Measurements from ENCODE around the gene TXNRD2. TPM values are rescaled to one million over a fixed set of nuclear protein-coding genes. Genes with fewer than 3 reads are reported as not detected.
"Not testable (repeated sequence)": the region's sequence is repeated elsewhere in the genome, so short reads cannot be mapped to it uniquely, and the experiment has no call there.

TXNRD2 gene
- total RNA-seq, 1 donor from 2014 or later: 22.9 TPM

DNA sequence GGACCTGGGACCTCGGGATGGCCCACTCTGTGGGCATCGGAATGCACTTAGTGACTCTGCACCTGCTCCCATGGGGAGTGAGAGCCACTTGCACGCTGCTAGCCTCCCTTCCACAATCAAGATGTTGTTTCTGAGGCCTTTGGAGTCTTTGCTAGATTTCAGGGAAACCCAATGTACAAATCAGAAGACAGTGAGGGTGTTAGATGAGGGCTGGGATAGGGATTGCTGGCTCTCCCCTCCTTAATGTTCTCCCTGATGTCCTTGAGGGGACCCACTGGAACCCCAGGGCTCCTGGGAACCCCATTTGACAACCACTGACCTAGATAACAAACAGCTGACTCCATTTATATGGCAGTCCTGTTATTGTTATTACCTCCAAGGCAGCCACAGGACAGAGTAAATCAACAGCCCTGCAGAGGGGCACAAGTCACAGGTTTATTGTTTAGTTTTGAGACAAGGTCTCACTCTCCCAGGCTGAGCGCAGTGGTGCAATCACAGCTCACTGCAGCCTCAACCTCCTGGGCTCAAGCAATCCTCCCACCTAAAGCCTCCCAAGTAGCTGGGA is 31.4 kb downstream of the TXNRD2 start:
- Mint-ChIP-seq H3K4me1 (peaks cover 4% of the 10 kb centered on the region), H3K27ac (no peak overlapping the region), H3K4me3 (no peak overlapping the region), H3K9me3 (peaks cover 11% of the 10 kb centered on the region), H3K36me3 (peaks cover 41% of the 10 kb centered on the region), H3K27me3 (ENCODE audit: low read depth) (no peaks in the 10 kb centered on the region)
- TF ChIP-seq, protein P1, sequence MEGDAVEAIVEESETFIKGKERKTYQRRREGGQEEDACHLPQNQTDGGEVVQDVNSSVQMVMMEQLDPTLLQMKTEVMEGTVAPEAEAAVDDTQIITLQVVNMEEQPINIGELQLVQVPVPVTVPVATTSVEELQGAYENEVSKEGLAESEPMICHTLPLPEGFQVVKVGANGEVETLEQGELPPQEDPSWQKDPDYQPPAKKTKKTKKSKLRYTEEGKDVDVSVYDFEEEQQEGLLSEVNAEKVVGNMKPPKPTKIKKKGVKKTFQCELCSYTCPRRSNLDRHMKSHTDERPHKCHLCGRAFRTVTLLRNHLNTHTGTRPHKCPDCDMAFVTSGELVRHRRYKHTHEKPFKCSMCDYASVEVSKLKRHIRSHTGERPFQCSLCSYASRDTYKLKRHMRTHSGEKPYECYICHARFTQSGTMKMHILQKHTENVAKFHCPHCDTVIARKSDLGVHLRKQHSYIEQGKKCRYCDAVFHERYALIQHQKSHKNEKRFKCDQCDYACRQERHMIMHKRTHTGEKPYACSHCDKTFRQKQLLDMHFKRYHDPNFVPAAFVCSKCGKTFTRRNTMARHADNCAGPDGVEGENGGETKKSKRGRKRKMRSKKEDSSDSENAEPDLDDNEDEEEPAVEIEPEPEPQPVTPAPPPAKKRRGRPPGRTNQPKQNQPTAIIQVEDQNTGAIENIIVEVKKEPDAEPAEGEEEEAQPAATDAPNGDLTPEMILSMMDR (IDR thresholded peaks at IDR 0.05; ENCODE audit: unreplicated experiment): peak; percentile 4
- no peak for DNase-seq (ENCODE audit: low spot score in 2 of 2, unreplicated experiment in 2 of 2)

DNA sequence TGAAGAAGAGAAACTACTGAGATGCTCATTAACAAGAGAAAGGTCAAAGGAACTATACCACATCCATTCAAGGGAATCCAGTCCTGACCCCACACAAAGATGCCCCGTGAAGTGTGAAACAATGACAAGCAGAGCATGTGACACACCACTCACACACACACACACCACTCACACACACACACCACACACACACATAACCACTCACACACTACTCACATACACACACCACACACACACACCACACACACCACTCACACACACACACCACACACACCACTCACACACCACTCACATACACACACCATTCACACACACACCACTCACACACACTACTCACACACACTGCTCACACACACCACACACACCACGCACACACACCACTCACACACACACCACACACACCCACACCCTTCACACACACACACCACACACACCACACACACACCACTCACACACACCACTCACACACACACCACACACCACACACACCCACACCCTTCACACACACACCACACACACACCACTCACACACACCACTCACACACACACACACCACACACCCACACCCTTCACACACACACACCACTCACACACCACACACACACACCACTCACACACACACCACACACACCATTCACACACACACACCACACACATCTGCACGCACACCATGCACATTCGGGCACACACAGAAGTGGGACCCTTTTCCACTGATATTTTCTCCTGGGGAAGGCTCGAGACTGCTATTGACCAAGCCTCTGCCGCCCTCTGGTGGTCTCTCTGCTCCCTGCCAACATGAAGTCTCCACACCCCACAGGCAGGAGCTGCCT is 32.1 kb downstream of the TXNRD2 start:
- Mint-ChIP-seq H3K4me1 (peaks cover 9% of the 10 kb centered on the region), H3K36me3 (peaks cover 35% of the 10 kb centered on the region), H3K27me3 (ENCODE audit: low read depth) (no peaks in the 10 kb centered on the region), H3K4me3 (no peak overlapping the region), H3K27ac (no peak overlapping the region), H3K9me3 (peaks cover 10% of the 10 kb centered on the region)
- DNase-seq (ENCODE audit: low spot score in 2 of 2, unreplicated experiment in 2 of 2): peak; percentile 68 to 89
- TF ChIP-seq, protein P1 (IDR thresholded peaks at IDR 0.05; ENCODE audit: unreplicated experiment): peak; percentile 84

DNA sequence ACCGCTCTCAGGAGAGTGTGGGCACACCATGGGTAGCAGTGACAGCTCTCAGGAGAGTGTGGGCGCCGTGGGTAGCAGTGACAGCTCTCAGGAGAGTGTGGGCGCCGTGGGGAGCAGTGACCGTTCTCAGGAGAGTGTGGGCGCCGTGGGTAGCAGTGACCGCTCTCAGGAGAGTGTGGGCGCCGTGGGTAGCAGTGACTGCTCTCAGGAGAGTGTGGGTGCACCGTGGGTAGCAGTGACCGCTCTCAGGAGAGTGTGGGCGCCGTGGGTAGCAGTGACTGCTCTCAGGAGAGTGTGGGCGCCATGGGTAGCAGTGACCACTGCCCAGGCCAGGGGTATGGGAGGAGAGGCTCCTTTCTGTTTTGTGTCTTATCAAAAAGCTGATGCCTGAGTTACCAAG is 33.7 kb downstream of the TXNRD2 start:
- H3K4me3 Mint-ChIP-seq; H3K4me1 Mint-ChIP-seq; H3K27ac Mint-ChIP-seq; DNase-seq (ENCODE audit: low spot score in 2 of 2, unreplicated experiment in 2 of 2); H3K27me3 Mint-ChIP-seq (ENCODE audit: low read depth); H3K9me3 Mint-ChIP-seq: not testable (repeated sequence)
- peaks cover 19% of the 10 kb centered on the region for H3K36me3 Mint-ChIP-seq

DNA sequence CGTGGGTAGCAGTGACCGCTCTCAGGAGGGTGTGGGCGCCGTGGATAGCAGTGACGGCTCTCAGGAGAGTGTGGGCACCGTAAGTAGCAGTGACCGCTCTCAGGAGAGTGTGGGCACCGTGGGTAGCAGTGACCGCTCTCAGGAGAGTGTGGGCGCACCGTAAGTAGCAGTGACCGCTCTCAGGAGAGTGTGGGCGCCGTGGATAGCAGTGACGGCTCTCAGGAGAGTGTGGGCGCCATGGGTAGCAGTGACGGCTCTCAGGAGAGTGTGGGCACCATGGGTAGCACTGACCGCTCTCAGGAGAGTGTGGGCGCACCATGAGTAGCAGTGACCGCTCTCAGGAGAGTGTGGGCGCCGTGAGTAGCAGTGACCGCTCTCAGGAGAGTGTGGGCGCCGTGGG is 34.8 kb downstream of the TXNRD2 start:
- not testable (repeated sequence) for H3K9me3 Mint-ChIP-seq; H3K27ac Mint-ChIP-seq; DNase-seq (ENCODE audit: low spot score in 2 of 2, unreplicated experiment in 2 of 2); H3K4me1 Mint-ChIP-seq; H3K4me3 Mint-ChIP-seq; H3K27me3 Mint-ChIP-seq (ENCODE audit: low read depth)
- H3K36me3 Mint-ChIP-seq: peaks cover 16% of the 10 kb centered on the region

DNA sequence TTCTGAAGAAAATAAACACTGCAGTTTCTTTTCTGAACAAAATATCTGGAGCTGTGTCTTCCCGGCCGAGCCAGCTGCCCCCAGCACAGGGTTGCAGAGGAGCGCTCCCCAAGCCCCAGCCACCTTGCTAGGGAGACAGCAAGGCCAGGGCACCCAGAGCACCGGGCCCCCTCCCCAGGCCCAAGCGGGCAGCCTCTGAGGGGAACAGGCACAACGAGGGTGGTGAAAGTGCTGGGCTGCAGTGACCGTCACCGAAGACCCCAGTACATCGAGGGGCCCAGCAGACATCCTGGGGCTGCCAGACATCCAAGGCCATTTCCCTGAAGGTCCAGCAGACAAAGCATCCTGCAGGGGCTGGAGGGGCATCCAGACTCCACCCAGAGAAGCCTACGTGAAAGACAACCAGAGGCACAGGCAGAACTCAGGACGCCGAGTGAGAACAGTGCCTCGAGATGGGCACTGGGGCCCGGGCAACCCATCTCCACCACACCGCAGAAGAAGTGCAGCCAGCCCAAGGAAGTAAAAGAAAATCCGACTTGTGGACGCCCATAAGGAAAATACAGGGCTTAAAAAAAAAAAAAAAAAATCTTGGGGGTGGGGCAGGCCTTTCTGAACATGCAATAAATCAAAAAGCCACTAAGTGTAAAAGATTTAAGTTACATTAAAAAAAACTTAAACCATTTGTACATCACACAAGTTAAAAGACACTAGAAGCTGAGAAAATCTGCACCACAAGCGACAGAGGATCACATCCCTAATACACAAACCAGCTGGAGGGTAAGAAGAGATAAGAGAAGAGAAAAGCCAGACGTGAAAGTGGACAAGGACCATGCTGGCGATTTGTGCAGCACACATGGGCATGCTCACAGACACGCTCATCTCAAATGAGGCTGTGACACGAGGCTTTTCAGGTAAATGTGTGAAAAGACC is 36.0 kb downstream of the TXNRD2 start:
- no peak for DNase-seq (ENCODE audit: low spot score in 2 of 2, unreplicated experiment in 2 of 2)
- Mint-ChIP-seq H3K4me1 (peaks cover 9% of the 10 kb centered on the region), H3K9me3 (no peaks in the 10 kb centered on the region), H3K27ac (no peak overlapping the region), H3K4me3 (no peak overlapping the region), H3K27me3 (ENCODE audit: low read depth) (peaks cover 2% of the 10 kb centered on the region), H3K36me3 (peaks cover 13% of the 10 kb centered on the region)
- TF ChIP-seq, protein P1 (IDR thresholded peaks at IDR 0.05; ENCODE audit: unreplicated experiment): no peak

DNA sequence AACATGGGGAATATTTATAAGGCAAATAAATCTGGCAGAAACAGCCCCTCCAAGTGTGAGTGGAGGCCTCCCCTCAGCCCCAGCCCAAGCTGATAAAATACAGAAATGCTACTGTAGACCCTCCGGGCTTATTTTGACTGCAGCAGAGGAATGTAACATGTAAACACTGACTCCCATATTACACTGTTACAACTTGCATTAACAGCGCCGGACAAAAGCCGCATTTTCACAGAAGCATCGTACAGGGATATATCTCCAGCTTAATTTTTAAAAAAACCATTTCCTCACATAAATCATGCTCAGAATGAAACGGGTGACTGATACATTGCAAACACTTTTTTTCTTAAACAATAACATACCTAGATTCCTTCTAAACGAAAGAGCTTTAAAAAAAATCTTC is 36.7 kb downstream of the TXNRD2 start:
- Mint-ChIP-seq H3K4me3 (no peak overlapping the region), H3K4me1 (peaks cover 9% of the 10 kb centered on the region), H3K27ac (no peak overlapping the region), H3K9me3 (no peaks in the 10 kb centered on the region), H3K27me3 (ENCODE audit: low read depth) (peaks cover 2% of the 10 kb centered on the region), H3K36me3 (peaks cover 11% of the 10 kb centered on the region)
- DNase-seq (ENCODE audit: low spot score in 2 of 2, unreplicated experiment in 2 of 2): no peak
- TF ChIP-seq, protein P1 (IDR thresholded peaks at IDR 0.05; ENCODE audit: unreplicated experiment): no peak
